ENCODE results near the gene ZNF366.
"Not testable (repeated sequence)": the region's sequence is repeated elsewhere in the genome, so short reads cannot be mapped to it uniquely, and the experiment has no call there.

ZNF366 gene

GRCh38 chr5:72415616-72416325 lies 91.4 kb downstream of the ZNF366 start:
- Histone ChIP-seq H3K27me3 (ENCODE audit: insufficient read depth, low read length) (no peaks in the 10 kb centered on the region), H3K9ac (ENCODE audit: low read depth, low read length) (no peak overlapping the region), H3K36me3 (ENCODE audit: insufficient read depth, low read length) (no peaks in the 10 kb centered on the region), H3K9me3 (ENCODE audit: insufficient read depth, low read depth, low read length) (no peaks in the 10 kb centered on the region), H3K27ac (ENCODE audit: low read depth, low read length) (no peak overlapping the region), H3K4me1 (ENCODE audit: insufficient read depth, low read length) (no peaks in the 10 kb centered on the region), H3K4me3 (ENCODE audit: low read length) (no peak overlapping the region)
- 99% methylated on average over 4 of the region's 5 CpGs for WGBS

GRCh38 chr5:72412283-72413055 lies 94.7 kb downstream of the ZNF366 start:
- H3K27ac ChIP-seq (ENCODE audit: low read depth, low read length), result no peak overlapping the region
- no peaks in the 10 kb centered on the region for H3K9me3 ChIP-seq (ENCODE audit: insufficient read depth, low read depth, low read length)
- H3K4me1 ChIP-seq (ENCODE audit: insufficient read depth, low read length), result no peaks in the 10 kb centered on the region
- no peak overlapping the region for H3K4me3 ChIP-seq (ENCODE audit: low read length)
- H3K9ac ChIP-seq (ENCODE audit: low read depth, low read length), result no peak overlapping the region
- no peaks in the 10 kb centered on the region for H3K27me3 ChIP-seq (ENCODE audit: insufficient read depth, low read length)
- no peaks in the 10 kb centered on the region for H3K36me3 ChIP-seq (ENCODE audit: insufficient read depth, low read length)
- WGBS, result 92% methylated on average over 4 of the region's 4 CpGs

- Histone ChIP-seq H3K36me3 (ENCODE audit: insufficient read depth, low read length) (no peaks in the 10 kb centered on the region), H3K9me3 (ENCODE audit: insufficient read depth, low read depth, low read length) (no peaks in the 10 kb centered on the region; the same call in 1 of the 2 replicates), H3K4me3 (ENCODE audit: low read length) (no peak overlapping the region), H3K27me3 (ENCODE audit: insufficient read depth, low read length) (no peaks in the 10 kb centered on the region), H3K27ac (ENCODE audit: low read depth, low read length) (no peak overlapping the region), H3K9ac (ENCODE audit: low read depth, low read length) (no peak overlapping the region), H3K4me1 (ENCODE audit: insufficient read depth, low read length) (no peaks in the 10 kb centered on the region)
- 96% methylated on average over 2 of the region's 4 CpGs for WGBS
Measured at GRCh38 chr5:72410688-72411295, 96.4 kb downstream of the ZNF366 start.

GRCh38 chr5:72408603-72409002 lies 98.6 kb downstream of the ZNF366 start:
- Histone ChIP-seq H3K4me1 (ENCODE audit: insufficient read depth, low read length) (no peaks in the 10 kb centered on the region), H3K36me3 (ENCODE audit: insufficient read depth, low read length) (no peaks in the 10 kb centered on the region), H3K27ac (ENCODE audit: low read depth, low read length) (no peak overlapping the region), H3K27me3 (ENCODE audit: insufficient read depth, low read length) (no peaks in the 10 kb centered on the region), H3K9ac (ENCODE audit: low read depth, low read length) (no peak overlapping the region), H3K9me3 (ENCODE audit: insufficient read depth, low read depth, low read length) (no peaks in the 10 kb centered on the region; the same call in 1 of the 2 replicates), H3K4me3 (ENCODE audit: low read length) (no peak overlapping the region)
- 83% methylated on average over 3 of the region's 4 CpGs for WGBS

GRCh38 chr5:72408127-72408526 lies 99.1 kb downstream of the ZNF366 start:
- no peak overlapping the region for H3K9ac ChIP-seq (ENCODE audit: low read depth, low read length)
- H3K4me1 ChIP-seq (ENCODE audit: insufficient read depth, low read length), result no peaks in the 10 kb centered on the region
- H3K4me3 ChIP-seq (ENCODE audit: low read length), result no peak overlapping the region
- WGBS, result 87% methylated on average over 5 of the region's 5 CpGs
- no peaks in the 10 kb centered on the region for H3K27me3 ChIP-seq (ENCODE audit: insufficient read depth, low read length)
- H3K27ac ChIP-seq (ENCODE audit: low read depth, low read length), result no peak overlapping the region
- H3K9me3 ChIP-seq (ENCODE audit: insufficient read depth, low read depth, low read length), result no peaks in the 10 kb centered on the region; the same call in 1 of the 2 replicates
- H3K36me3 ChIP-seq (ENCODE audit: insufficient read depth, low read length), result no peaks in the 10 kb centered on the region

GRCh38 chr5:72407541-72407940 lies 99.7 kb downstream of the ZNF366 start:
- Histone ChIP-seq H3K27me3 (ENCODE audit: insufficient read depth, low read length) (no peaks in the 10 kb centered on the region), H3K9ac (ENCODE audit: low read depth, low read length) (no peak overlapping the region), H3K36me3 (ENCODE audit: insufficient read depth, low read length) (no peaks in the 10 kb centered on the region), H3K4me3 (ENCODE audit: low read length) (no peak overlapping the region), H3K9me3 (ENCODE audit: insufficient read depth, low read depth, low read length) (no peaks in the 10 kb centered on the region; the same call in 1 of the 2 replicates), H3K27ac (ENCODE audit: low read depth, low read length) (no peak overlapping the region), H3K4me1 (ENCODE audit: insufficient read depth, low read length) (no peaks in the 10 kb centered on the region)
- WGBS, result 82% methylated on average over 2 of the region's 2 CpGs

GRCh38 chr5:72407078-72407477 lies 100.1 kb downstream of the ZNF366 start:
- Histone ChIP-seq H3K9me3 (ENCODE audit: insufficient read depth, low read depth, low read length) (peaks cover under 1% of the 10 kb centered on the region; the same call in 1 of the 2 replicates), H3K4me3 (ENCODE audit: low read length) (no peak overlapping the region), H3K9ac (ENCODE audit: low read depth, low read length) (no peak overlapping the region), H3K36me3 (ENCODE audit: insufficient read depth, low read length) (no peaks in the 10 kb centered on the region), H3K27me3 (ENCODE audit: insufficient read depth, low read length) (no peaks in the 10 kb centered on the region), H3K4me1 (ENCODE audit: insufficient read depth, low read length) (no peaks in the 10 kb centered on the region), H3K27ac (ENCODE audit: low read depth, low read length) (no peak overlapping the region)
- 93% methylated on average over 2 of the region's 3 CpGs for WGBS

GRCh38 chr5:72404771-72405170 lies 102.4 kb downstream of the ZNF366 start:
- 98% methylated on average over 3 of the region's 3 CpGs for WGBS
- H3K4me1 ChIP-seq (ENCODE audit: insufficient read depth, low read length); H3K27ac ChIP-seq (ENCODE audit: low read depth, low read length); H3K9ac ChIP-seq (ENCODE audit: low read depth, low read length); H3K27me3 ChIP-seq (ENCODE audit: insufficient read depth, low read length); H3K36me3 ChIP-seq (ENCODE audit: insufficient read depth, low read length); H3K4me3 ChIP-seq (ENCODE audit: low read length); H3K9me3 ChIP-seq (ENCODE audit: insufficient read depth, low read depth, low read length): not testable (repeated sequence)

- Histone ChIP-seq H3K4me1 (ENCODE audit: insufficient read depth, low read length) (0 out of 2 replicates have a peak, but pooled peaks cover 7% of the 10 kb centered on the region), H3K4me3 (ENCODE audit: low read length) (no peak overlapping the region), H3K36me3 (ENCODE audit: insufficient read depth, low read length) (no peaks in the 10 kb centered on the region), H3K27me3 (ENCODE audit: insufficient read depth, low read length) (no peaks in the 10 kb centered on the region), H3K9ac (ENCODE audit: low read depth, low read length) (no peak overlapping the region), H3K9me3 (ENCODE audit: insufficient read depth, low read depth, low read length) (peaks cover 9% of the 10 kb centered on the region; the same call in 1 of the 2 replicates), H3K27ac (ENCODE audit: low read depth, low read length) (no peak overlapping the region)
- 73% methylated on average over 4 of the region's 4 CpGs for WGBS
Measured at GRCh38 chr5:72402959-72403628, 104.1 kb downstream of the ZNF366 start.

GRCh38 chr5:72402381-72402890 lies 104.8 kb downstream of the ZNF366 start:
- Histone ChIP-seq H3K27ac (ENCODE audit: low read depth, low read length) (no peak overlapping the region), H3K36me3 (ENCODE audit: insufficient read depth, low read length) (no peaks in the 10 kb centered on the region)

More at GRCh38 chr5:72402381-72402890, 104.8 kb downstream of the ZNF366 start:
- no peak overlapping the region for H3K9ac ChIP-seq (ENCODE audit: low read depth, low read length)
- WGBS, result 98% methylated on average over 2 of the region's 2 CpGs
- H3K4me3 ChIP-seq (ENCODE audit: low read length), result no peak overlapping the region
- 0 out of 2 replicates have a peak, but pooled peaks cover 9% of the 10 kb centered on the region for H3K4me1 ChIP-seq (ENCODE audit: insufficient read depth, low read length)
- H3K27me3 ChIP-seq (ENCODE audit: insufficient read depth, low read length), result no peaks in the 10 kb centered on the region
- H3K9me3 ChIP-seq (ENCODE audit: insufficient read depth, low read depth, low read length), result peaks cover 9% of the 10 kb centered on the region; the same call in 1 of the 2 replicates
